HG02973 (cell line): ENCODE results near the gene XPNPEP2.
"Not testable (repeated sequence)": the region's sequence is repeated elsewhere in the genome, so short reads cannot be mapped to it uniquely, and the experiment has no call there.

Source experiments
- ATAC-seq: cut with Tn5 transposase; IDR thresholded peaks from one replicate; pipeline ENCODE4 v1.9.1; 2021; ENCODE audit warnings: moderate library complexity; ENCODE audit not compliant: unreplicated experiment

The XPNPEP2 gene

GRCh38 chrX:129719268-129719667 is 19.5 kb upstream of the XPNPEP2 start:
- ATAC-seq: no peak

GRCh38 chrX:129719931-129720530 is 18.7 kb upstream of the XPNPEP2 start:
- ATAC-seq: no peak

DNA sequence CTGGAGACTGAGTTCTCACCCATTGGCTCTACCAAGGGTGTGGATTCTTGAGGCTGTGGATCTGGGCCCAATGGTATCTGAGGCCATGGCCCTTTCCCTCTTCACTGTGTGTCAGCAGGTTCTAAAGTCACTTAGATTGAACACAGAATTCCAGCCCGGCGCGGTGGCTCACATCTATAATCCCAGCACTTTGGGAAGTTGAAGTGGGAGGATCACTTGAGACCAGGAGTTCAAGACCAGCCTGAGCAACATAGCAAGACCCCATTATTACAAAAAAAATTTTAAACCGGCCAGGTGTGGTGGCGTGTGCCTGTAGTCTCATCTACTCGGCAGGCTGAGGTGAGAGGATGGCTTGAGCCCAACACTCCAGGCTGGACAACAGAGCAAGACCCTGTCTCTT is 18.0 kb upstream of the XPNPEP2 start:
- ATAC-seq: no peak

- no peak for ATAC-seq
These were observed 17.4 kb upstream of the XPNPEP2 start for GRCh38 chrX:129721414-129721813.

DNA sequence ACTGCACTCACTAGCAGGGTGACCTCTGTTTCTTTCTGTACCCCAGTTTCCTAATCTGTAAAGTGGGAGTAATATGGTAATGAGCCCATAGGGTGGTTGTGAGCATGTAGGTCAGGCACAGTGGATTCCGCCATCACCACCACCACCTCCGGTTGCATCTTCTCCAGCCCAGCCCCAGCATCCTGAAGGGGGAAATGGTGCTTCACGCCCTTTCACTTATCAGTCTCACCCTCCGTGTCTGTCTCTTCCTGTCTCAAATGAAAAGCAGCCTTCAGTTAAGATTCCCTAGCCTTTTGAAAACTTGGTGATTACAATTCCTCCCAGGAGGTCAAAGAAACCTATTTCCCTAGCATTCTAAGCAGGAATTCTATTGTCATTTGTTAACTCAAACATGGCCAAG is 16.9 kb upstream of the XPNPEP2 start:
- ATAC-seq: no peak

GRCh38 chrX:129723511-129723910 is 15.3 kb upstream of the XPNPEP2 start:
- no peak for ATAC-seq

GRCh38 chrX:129724754-129725153 is 14.0 kb upstream of the XPNPEP2 start:
- no peak for ATAC-seq

GRCh38 chrX:129726307-129727111 is 12.3 kb upstream of the XPNPEP2 start:
- ATAC-seq: no peak

DNA sequence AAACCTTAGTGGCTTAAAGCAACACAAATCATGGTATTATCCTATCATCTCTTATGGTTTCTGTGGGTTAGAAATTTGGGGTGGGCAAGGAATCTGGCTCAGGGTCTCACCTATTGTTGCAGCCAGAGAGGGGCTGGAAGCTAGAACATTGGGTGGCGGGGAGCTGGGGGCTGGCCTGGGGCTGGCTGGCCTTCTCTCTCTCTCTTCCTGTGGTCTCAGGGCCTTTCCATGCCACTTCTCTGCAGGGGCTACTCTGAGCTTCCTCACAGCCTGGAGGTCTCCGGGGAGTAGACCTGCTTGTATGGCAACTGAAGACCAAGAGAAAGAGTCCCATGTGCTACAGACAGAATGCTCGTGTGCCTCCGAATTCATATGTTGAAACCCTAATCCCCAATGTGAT is 10.7 kb upstream of the XPNPEP2 start:
- ATAC-seq: no peak

- no peak for ATAC-seq
These were observed 7.6 kb upstream of the XPNPEP2 start for GRCh38 chrX:129731228-129731627.

DNA sequence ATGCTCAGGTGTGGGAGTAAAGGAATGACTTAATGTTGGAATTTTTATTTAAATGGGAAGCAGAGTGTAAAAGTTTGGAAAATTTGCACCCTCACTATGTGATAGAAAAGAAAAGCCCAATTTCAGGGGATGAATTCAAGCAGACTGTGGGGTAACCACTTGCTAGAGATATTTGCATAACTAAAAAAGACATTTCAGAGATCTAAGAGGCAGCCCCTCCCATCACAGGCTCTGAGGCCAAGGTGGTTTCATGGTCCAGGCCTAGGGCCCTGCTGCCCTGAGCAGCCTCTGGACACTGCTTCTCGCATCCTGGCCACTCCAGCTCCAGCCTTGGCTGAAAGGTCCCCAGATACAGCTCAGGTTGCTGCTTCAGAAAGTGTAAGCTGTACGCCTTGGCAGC is 5.9 kb upstream of the XPNPEP2 start:
- no peak for ATAC-seq

DNA sequence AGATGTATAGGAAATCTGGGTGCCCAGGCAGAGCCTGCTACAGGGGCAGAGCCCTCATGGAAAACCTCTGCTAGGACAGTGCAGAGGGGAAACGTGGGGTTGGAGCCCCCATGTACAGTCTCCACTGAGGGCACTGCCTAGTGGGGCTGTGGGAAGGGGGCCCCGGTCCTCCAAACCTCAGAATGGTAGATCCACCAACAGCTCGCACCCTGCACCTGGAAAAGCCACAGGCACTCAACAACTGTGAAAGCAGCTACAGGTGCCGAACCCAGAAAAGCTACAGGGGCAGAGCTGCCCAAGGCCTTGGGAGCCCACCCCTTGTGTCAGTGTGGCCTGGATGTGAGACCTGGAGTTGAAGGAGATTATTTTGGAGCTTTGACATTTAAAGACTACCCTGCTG is 5.4 kb upstream of the XPNPEP2 start:
- no peak for ATAC-seq

GRCh38 chrX:129736491-129736890 is 2.3 kb upstream of the XPNPEP2 start:
- ATAC-seq: no peak

DNA sequence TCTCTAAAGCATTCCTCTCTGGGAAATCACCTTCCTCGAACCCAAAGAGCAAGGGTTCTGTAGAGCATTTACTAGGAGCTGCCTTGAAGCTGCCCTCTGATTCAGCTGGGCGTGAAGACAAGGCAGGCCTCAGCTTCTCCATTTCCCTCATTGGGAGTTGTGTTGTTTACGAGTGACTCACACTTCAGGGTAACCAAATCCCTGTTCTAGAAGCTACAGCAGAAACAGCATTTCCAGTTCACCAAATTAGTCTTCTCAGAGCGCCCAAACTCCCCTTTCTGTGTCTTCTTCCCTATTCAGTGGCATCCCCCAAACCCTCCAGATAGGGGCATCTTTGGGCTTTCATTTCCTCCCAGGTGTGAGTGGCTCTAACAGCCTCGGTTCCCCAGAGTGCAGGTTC is 863 bp upstream of the XPNPEP2 start:
- ATAC-seq: no peak

GRCh38 chrX:129739578-129739977 is 799 bp downstream of the XPNPEP2 start:
- ATAC-seq: no peak

- ATAC-seq: no peak
These were observed 3.3 kb downstream of the XPNPEP2 start for GRCh38 chrX:129741880-129742758.

DNA sequence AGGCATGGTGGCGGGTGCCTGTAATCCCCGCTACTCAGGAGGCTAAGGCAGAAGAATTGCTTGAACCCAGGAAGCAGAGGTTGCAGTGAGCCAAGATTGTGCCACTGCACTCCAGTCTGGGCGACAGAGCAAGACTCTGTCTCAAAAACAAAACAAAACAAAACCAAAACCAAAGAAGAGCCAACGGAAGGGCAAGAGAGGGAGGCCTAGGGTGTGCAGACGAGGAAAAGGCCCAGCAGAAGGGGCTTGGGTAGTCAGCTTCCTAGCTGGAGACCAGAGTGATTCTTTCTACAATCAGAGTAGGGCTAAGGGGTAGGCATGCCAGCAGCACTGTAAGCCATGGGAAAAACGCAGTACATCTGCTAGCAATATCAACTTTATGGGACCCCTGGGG is 4.0 kb downstream of the XPNPEP2 start:
- ATAC-seq: not testable (repeated sequence)

GRCh38 chrX:129743821-129744220 is 5.0 kb downstream of the XPNPEP2 start:
- no peak for ATAC-seq

- ATAC-seq: no peak
These were observed 6.1 kb downstream of the XPNPEP2 start for GRCh38 chrX:129744861-129745321.

DNA sequence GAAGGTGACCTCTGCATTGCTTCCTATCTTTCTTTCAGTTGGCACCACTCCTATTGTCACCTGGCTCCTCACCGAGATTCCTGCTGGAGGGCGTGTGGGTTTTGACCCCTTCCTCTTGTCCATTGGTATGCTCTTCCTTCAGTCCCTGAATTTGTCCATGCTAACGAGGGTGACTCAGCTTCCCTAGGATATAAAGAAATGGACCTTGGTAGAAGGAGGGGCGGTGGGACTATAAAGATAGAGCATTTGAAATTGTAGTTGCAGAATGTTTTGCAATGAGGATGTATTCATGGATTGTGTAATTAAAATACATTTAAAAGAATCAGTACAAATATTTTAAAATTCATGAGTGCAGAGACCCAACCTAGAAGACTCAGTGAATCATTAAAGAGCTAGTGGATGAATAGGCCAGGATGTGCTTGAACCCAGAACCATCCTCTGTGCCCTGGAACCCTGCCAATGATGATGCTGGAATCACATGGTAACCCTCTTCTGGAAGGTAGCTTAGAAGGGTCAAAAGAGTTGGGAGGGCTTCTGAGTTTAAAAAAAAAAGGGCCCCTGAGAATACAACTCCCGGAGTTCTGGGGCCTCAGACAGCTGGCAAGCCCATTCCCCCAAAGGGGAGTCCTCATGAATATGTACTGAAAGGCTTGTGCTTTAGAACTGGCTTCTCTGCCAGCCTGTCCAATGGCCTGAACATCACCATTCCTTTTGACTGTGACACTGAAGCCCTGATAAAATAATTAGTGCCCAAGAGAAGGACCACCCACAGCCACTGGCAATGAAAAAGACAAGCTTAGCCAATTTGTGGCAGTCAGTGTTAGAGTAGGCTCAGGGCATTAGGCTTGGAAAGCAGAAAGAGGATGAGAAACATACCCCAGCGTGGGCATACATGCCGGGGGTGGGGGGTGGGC is 8.0 kb downstream of the XPNPEP2 start:
- ATAC-seq: no peak

- ATAC-seq: no peak
These were observed 8.8 kb downstream of the XPNPEP2 start for GRCh38 chrX:129747533-129747932.
